HG02870 (cell line): ENCODE results near the gene ALDH16A1.
A peak's percentile ranks its signal among the peaks of the same experiment; 100 is the strongest.

Experiments used
- ATAC-seq: cut with Tn5 transposase; IDR thresholded peaks from one replicate; pipeline ENCODE4 v1.9.1; 2021; ENCODE audit warnings: mild to moderate bottlenecking, moderate library complexity; ENCODE audit not compliant: unreplicated experiment

ALDH16A1 gene

DNA sequence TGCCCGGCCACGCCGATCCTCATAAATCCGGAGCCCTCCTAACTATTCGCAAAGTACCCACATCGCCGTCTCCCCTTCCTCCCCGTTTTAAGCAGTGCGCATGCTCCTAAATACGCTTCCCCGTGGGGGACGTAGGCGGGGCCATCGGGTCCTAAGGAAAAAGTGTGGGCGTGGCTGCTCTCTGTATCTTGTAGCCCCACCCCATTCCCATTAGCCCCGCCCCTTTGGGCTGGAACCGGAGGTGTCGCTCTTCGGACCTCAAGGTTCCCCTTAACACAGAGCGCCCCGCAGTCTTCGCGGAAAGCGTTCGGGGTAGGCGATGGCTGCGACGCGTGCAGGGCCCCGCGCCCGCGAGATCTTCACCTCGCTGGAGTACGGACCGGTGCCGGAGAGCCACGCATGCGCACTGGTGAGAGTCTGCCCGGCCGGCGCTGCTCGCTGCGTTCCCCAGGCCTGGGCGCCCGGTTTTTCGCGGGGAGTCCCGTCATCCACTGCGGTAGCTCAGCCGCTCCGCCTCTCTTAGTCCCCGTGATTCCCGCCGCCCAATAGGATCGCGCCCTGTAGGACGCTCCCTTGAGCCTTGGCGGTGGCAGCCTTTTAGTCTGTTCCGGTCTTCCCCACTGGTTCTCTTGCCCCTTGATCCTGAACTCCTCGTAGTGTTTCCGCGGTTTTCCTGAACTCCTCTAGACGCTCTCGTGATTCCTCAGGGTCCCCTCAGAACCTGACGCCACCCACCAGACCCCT is at the start of gene ALDH16A1:
TSS of gene ALDH16A1 (plus strand) at position 213 of the 744 bp plus-strand sequence. CDS start at position 320, 107 bp downstream.
- ATAC-seq, result peak; percentile 79

DNA sequence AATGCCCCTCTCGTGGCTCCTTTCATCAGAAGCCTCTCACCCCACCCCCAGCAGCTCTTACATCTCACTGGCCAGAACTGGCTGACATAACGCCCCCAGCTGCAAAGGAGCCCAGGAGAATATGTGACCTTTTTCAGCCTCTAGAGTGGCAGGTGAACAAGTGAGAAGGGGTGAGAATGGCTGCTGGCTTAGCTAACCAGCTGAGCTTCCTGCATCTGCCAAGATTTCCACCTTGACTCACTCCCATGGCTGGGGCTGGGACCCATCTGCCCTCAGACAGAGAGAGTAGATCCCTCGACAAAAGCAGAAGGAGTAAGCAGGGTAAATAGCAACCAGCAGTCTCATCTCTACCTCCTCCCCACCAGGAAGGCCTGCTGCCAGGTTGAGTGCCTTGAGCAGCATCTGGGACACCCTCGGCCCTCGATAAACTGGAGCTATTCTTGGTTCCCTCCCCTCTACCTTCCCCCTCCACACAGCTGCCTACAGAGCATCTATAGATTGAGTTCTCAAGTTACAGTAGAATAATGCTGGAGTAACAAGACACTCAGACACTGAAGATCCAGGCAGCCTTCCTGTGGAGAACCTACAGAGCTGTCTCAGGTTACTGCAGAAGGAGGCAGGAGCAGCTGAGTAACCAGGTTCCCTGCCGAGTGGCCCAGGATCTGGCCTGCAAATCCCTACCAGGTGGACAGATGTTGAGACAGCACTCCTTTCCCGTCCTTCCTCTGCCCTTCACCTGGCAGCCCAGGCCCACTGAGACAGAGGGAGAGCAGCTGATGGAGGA is 49.4 kb upstream of the ALDH16A1 start:
- no peak for ATAC-seq

DNA sequence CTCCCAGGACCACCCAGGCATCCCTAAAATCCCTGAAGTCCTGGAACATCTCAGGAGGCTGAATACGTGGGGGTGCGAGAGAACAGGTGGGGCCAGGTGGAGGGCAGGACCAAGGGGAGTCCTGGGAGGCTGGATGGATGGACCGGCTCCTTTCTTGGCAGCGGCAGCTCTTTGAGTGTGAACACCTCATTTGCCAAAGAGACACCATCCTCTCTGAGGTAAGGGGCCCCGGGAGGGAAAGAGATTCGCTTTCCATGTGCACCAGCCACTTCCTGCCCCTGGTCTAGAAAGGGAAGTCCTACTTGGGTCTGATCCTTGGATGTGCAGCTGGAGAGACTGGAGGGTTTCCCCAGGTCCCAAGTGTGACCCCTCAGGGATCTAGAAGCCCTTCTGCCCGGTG is 45.9 kb upstream of the ALDH16A1 start:
- no peak for ATAC-seq

DNA sequence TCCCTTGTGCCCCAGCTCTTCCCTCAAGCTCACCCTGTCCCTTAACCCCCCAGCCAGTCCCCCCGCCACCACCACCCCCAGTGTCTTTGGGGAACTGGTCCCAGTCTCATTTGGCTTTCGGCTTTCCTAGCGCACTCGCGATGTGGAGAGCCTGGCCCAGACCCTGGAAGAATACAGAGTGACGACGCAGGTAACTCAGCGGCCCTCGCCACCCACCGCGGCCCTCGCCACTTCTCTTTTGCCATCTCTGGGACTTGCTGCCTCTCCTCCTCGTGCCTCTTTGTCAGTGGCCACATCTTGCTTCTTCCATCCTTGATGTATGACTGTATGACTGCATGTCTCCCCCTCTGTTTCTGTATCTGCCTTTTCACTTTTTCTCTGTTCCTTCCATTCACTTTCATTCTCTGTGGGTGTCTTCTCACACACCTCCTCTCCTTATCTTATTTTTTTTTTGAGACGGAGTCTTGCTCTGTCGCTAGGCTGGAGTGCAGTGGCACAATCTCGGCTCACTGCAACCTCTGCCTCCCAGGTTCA is 45.5 kb upstream of the ALDH16A1 start:
- no peak for ATAC-seq

DNA sequence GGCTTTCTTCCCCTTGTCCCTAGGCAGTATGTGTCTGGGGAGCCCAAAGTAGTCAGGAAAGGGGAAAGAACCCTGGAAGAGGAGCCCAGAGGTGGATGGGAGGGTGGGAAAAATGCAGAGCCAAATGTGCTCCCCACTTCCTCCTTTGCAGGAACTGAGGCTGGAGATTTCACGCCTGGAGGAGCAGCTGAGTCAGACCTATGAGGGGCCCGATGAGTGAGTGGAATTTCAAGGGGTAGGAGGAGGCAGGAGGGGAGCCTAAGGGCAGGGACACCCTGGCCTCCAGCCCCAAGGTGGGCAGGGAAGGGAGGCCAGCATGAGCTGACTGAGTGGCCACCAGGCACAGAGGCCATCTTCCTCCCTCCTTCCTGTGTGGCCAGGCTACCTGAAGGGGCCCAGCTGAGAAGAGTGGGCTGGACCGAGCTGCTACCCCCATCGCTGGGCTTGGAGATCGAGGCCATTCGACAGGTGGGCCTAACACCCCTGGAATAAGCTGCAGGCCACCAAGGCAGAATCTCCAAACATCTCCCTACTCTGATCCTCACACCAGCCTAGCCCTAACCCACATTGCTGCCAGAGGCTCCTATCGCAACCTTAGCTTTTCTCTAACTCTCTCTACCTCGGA is 44.1 kb upstream of the ALDH16A1 start:
- no peak for ATAC-seq

DNA sequence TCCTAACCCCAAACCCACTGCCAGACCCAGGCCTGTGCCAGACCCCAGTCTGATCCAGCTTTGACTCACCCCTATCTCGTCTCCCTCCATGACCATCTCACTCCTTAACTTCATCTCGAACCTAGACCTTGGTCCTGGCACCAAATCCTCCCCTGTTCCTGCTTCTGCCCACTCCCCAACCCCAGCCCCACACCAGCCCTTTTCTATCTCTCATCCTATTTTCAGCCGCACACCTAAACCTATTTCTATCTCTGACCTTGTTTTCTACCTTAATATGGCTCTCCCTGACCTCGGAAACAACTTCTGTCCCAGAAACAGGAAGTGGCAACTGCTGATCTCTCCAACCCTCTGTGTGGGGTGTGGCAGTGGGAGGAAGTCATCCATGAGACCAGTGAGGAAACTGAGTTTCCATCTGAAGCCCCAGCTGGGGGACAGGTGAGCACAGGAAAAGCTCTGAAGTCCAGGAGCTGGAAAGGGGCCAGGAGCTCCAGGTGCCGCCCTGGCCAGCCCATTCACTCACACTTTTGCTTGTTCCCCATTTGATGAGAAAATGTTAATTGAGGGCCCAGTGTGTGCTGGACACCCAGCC is 43.5 kb upstream of the ALDH16A1 start:
- ATAC-seq, result no peak

DNA sequence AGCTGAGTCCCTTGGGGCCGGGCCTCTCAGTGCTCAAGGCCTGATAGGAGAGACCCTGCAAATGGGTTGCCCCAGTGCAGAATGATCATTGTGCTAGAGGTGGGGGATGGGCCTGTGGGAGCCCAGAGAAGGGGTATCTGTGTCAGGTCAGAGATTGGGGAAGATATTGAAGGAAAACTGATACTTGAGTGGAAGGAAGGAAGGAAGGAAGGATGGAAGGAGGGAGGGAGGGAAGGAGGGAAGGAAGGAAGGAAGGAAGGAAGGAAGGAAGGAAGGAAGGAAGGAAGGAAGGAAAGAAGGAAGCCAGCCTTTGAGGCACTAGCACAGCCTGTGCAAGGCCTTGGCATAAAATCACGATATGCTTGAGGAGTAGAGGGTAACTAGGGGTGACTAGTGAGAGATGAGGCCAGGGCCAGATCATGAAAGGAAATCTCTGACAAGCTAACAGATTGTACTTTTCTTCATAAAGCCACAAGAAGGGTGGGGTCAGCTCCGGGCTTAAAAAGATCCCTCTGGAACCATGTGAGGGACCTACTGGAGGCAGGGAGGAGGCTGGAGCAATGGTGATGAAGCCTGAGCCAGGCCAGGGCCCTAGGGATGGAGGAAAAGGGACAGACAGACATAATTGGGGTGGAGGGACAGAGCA is 41.2 kb upstream of the ALDH16A1 start:
- ATAC-seq, result no peak

DNA sequence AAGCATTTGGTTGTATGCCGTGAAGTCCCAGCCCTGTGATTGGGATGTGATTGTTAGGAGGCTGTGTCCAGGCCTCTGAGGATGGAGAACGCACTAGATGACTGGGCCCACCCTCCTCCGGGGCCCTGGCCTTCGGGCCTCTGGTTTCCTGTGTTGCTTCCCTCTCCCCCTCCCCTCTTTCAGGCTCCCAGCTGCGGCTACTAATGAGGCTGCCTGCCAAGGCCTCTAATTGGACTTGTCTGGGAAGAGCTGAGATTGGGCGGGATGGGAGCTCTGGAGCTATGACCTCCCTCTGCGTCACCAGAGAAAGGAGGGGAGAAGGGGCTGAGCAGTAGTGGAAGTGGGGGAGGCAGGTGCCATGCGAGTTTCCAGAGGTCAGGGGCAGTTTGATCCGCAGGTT is 39.7 kb upstream of the ALDH16A1 start:
- no peak for ATAC-seq

DNA sequence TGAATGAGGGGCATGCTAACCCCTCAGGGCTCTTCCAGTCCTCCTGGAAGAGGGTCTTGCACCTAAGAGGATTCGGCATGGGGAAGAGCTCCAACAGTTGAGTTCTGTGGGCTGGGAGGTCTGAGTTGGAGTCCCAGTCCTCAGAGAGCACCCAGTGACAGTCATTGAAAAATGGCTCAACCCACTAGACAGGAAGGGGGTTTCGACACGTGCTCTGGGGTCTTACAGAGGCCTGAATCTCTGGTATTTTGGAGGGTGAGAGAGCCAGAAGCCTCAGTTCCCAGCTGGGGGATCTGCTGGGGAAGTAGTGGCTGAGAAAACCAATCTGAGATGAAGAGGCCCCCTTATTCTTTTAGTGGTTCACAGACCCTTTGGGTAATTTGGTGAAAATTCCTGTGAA is 38.8 kb upstream of the ALDH16A1 start:
- no peak for ATAC-seq

DNA sequence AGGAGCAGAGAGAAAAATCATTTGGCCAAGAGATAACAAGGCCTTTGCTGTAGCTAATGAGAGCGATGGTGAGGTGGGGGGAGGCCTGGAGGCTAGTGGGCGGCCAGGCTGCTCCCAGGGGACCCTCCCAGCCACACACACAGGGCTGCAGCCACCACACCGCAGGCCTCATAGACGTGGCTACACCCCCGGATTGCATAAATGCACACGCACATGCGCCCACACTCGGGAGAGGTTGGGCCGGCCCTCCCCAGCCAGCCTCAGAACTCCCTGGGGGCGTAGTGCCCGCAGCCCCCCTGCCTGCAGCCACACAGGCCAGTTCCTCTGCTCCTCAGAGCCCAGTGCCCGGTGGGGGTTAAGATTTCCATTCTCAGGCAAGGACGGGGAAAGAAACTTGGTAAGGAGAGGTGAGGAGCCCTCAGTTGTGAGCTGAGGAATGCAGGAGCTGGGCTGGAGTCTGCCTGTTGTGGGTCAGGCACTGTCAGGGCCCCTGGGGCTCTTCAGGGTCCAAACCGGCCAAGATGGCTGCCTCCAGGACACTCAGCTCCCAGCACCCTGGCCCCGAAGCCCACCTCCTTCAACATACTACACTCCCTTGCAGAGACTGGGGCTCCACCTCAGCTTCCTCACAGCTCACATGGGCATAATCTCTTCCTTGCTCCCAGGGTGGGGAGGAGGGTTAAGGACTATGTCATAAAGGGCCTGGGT is 37.8 kb upstream of the ALDH16A1 start:
- ATAC-seq, result no peak

DNA sequence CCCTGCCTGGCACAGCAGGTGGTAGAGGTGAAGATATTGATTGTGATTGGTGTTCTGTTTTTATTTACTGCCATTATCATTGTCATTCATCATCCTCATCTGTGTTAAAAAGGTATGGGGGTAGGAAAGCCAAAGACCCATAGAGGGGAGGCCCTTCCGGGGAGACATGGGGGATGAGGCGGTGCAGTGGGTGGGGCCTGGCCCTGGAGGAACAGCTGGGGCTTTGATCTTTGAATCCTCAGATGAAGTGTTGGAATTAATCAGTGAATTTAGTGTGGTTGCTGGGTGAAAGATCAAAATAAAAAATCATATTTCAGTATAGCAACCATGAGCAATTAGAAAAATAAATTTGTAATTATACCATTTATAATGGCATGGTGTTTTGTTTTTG is 37.2 kb upstream of the ALDH16A1 start:
- no peak for ATAC-seq

DNA sequence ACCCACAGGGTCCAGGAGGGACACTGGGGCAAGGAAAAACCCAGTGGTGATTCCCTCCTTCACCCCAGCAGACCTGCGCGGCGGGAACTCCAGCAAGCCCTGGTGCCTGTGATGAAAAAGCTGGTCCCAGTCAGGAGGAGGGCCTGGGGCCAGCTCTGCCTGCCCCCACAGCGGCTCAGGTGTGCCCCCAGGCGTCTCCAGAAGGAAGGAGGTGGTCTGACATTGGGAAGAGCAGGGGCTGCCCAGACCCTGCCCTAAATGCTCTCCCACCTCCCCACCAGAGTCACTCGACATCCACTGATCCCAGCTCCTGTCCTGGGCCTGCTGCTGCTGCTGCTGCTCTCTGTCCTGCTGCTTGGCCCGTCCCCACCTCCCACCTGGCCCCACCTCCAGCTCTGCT is 35.9 kb upstream of the ALDH16A1 start:
- no peak for ATAC-seq

DNA sequence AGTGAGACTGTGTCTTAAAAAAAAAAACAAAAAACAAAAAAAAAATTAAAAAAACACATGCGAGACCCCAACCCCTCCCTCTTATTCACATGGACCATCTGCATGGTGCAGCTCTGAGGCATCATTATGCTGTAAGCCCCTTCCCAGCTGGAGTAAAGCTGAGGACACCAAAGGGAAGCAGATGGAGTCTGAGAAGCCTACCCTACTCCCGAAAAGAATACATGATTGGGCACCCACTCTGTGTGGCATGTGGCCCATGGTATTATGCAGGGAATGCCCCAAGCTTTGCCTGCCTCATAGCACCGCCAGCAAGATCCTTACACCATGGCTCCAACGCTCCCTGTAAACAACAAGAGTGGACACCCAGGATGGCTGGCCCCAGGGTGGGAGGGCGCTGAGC is 34.5 kb upstream of the ALDH16A1 start:
- ATAC-seq, result no peak

DNA sequence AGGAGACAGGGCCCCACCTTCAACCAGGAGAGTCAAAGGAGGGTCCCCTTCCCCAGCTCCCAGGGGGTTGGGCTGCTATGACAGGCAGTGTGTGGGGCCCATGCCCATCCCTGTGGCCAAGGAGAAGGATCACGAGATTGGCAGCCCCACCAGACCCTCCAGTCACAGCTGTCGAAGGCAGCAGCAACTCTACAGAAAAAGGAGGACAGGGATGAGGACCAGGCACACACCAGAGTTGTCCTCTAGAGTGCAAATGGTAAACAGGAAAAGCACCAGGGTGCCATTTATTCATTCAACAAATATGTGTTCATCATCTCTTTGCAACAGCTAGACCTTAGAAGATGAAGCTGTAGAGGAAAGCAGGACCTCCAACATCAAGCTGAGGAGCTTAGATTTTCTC is 33.9 kb upstream of the ALDH16A1 start:
- ATAC-seq, result no peak

DNA sequence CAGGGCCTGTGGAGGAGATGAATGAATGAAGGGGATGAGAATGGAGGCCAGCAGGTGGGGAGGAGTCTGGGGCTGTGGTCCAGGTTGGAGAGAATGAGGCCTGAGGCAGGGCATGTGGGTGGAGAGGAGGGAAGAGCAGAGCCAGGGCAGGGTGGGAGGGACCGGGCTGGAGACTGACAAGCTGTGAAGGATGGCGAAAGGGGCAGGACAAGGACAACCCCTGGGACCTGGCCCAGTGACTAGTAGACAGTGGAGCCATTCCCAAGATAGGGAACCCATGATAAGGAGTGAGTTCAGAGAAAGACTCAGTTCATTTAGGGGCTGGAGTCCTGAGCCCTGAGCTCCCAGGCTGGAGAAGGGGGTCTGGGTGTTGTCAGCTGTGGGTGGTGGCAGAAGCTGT is 32.8 kb upstream of the ALDH16A1 start:
- no peak for ATAC-seq

DNA sequence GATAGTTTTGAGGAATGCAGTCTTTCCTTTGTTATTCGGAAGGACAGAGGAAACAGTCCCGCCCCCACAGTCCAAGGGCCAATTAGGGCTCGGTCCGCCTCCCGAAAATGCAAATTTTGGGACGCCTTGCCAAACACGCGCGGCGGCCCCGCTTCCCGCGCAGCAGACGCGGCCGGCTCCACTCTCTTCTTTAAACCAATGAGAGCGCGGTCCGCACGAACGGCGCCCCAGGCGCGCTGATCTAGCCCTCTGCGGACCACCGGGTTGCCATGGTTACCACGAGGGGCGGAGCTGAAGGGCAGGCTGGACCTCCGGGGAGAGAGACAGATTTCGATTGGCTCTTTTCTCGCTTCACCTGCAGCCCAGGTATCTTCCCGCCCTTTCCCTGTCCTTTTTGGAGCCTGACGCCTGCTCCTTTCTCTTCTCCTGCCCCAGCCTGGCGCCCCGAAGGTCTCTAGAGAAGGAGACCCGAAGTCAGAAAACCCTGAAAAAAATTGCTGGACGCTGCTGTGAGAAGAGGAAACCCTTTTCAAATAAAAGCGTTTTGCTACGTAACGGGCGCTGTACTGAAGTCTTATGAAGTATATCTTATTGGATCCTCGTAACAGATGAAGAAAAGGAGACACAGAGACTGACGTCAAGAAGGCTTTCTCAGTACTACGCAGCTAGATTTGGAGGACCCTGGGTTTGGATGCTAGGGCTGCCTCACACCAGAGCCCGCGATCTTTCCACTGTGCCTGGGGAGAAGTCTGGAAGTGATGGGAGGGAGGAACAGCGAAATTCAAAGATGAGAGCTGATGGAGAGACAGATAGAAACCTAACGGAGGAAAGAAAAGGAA is 31.8 kb upstream of the ALDH16A1 start:
- no peak for ATAC-seq

DNA sequence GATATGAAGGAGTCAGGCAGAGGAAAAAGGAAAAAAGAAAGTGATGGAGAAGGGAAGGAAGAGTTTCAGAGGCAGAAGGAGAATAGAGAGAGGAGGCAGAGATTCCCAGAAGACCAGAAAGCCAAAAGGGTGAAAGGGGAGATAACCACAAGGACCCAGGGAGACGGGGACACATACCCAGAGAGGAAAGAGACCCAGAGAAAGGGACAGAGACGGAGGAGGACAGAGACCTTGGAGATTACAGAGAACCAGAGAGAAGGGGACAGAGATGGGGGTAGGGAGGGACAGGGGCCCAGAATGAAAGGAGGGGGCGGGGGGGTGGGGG is 31.2 kb upstream of the ALDH16A1 start:
- ATAC-seq, result no peak

DNA sequence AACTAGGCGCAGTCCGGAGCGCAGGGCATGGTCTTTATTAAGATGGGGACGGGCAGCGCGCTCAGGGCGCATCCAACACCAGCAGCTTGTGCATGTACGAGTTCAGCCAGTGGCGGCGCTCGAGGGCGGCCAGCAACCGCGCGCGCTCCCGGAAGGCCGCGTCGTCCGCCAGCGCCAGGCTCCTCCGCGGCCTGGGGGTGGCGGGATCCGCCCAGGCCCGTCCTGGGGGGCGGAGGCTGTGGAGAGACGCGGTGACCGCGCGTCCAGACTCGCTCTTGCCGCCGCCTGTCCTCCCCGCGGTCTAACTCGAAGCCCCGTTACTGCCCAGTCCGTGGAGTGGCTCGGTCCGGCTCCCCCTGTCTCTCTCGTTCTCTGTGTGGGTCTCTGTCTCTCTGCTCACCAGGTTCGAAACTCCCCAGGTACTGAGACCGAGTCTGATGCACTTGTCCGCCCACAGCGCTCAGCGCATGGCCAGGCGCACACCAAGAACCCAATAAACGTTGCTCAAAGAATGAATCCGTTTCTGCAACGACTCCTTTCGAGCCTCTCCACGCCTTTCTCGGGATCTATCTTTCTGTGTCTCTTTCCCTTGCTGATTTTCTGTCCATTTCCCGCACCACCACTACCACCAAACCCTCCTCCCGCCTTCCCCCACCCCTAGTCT is 30.5 kb upstream of the ALDH16A1 start:
- ATAC-seq, result no peak
